Suprapubic skin (tissue), 4 donors: Measurements from ENCODE around the gene WDR4. TPM values are rescaled to one million over a fixed set of nuclear protein-coding genes. Genes with fewer than 3 reads are reported as not detected.
"Not testable (repeated sequence)": the region's sequence is repeated elsewhere in the genome, so short reads cannot be mapped to it uniquely, and the experiment has no call there.

Experiments
- DNase-seq, 2 donors: peaks; one replicate each; pipeline ENCODE4 v3.0.0-alpha.2; 2019; ENCODE audit warnings: low spot score in 2 of 2
- H3K27ac ChIP-seq: fragments of 200-600 bp; sonication (generic); one replicate; pipeline ENCODE4 v1.5.1; 2019
- H3K27me3 ChIP-seq: fragments of 200-600 bp; sonication (generic); one replicate; pipeline ENCODE4 v1.5.1; 2019
- H3K36me3 ChIP-seq: fragments of 200-600 bp; sonication (generic); one replicate; pipeline ENCODE4 v1.5.1; 2019
- H3K4me1 ChIP-seq: fragments of 200-600 bp; sonication (generic); one replicate; pipeline ENCODE4 v1.5.1; 2019
- H3K4me3 ChIP-seq: fragments of 200-600 bp; sonication (generic); one replicate; pipeline ENCODE4 v1.5.1; 2019; ENCODE audit warnings: mild to moderate bottlenecking
- H3K9me3 ChIP-seq: fragments of 200-600 bp; sonication (generic); one replicate; pipeline ENCODE4 v1.5.1; 2019
- EP300 ChIP-seq: sonication (generic); formaldehyde crosslinking; IDR thresholded peaks from one replicate; pipeline ENCODE4 v1.6.1; 2017; ENCODE audit warnings: antibody characterized with exemption
- POLR2A ChIP-seq, 2 donors: fragments of 450-650 bp; IDR thresholded peaks; one replicate each; pipeline ENCODE4 v1.6.1; 2017; ENCODE audit warnings: antibody characterized with exemption in 2 of 2, mild to moderate bottlenecking in 2 of 2, moderate library complexity in 2 of 2
- POLR2AphosphoS5 ChIP-seq, 3 donors: sonication (generic); formaldehyde crosslinking; IDR thresholded peaks; one replicate each; pipeline ENCODE4 v1.6.1; 2017; ENCODE audit warnings: antibody characterized with exemption in 3 of 3
- WGBS: methylation state at CpG from one replicate; pipeline ENCODE4 v1.1.5; 2018; 5-methylcytosine and 5-hydroxymethylcytosine counted together
- total RNA-seq, 4 donors: library from RNA; depleted of rRNA; stranded (reverse); fragments of >200 nt; gene quantifications; one replicate each; pipeline ENCODE4 v1.1.0, GENCODE V29; 2016
- TF ChIP-seq, protein P1 (sequence below), 2 donors: fragments of 200-600 bp in 1 of 2; fragments of 450-650 bp in 1 of 2; sonication (generic) in 1 of 2; IDR thresholded peaks; one replicate each; pipeline ENCODE4 v1.5.1; 2016 to 2019; ENCODE audit warnings: antibody characterized with exemption in 2 of 2, mild to moderate bottlenecking in 1 of 2, moderate library complexity in 1 of 2

The WDR4 gene, protein sequence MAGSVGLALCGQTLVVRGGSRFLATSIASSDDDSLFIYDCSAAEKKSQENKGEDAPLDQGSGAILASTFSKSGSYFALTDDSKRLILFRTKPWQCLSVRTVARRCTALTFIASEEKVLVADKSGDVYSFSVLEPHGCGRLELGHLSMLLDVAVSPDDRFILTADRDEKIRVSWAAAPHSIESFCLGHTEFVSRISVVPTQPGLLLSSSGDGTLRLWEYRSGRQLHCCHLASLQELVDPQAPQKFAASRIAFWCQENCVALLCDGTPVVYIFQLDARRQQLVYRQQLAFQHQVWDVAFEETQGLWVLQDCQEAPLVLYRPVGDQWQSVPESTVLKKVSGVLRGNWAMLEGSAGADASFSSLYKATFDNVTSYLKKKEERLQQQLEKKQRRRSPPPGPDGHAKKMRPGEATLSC
- 10 to 100 TPM; 10.1 to 18.7 (median 14.1) TPM for total RNA-seq

DNA sequence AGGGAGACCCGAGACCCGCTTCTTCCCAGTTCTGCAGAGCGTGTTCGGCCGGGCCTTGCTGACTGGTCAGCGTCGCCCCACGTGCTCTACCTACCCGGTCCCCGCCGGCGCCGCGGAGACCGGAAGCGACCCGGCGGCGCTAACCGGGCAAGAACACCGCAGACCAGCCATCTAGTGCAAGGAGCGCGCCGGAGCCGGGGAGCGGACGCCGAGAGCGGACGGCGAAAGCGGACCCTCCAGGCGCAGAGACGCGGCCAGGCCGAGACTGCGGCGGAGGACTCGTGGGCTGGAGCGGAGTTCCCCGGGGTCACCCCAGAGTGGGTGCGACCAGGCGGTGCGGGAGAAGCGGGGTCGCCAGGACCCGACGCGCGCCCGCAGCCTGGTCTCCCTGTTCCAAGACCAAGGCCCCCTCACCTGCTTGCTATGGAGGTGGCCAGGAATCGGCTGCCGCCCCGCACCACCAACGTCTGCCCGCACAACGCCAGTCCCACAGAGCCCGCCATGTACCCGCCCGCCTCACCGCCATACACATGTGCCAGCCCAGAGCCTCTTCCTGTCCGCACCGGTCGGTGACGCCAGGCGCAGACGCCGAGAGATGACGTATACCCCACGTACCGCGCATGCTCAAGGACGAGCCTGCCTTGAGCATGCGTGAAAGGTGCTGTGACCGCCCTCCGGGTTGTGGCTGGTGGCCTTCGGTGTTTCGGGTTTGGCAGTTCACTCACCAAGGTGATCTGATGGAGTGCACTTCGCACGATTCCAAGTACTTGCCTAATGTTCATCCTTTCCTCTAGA is at the start of gene WDR4:
WDR4 (minus strand) TSS at position 547 of the 795 bp plus-strand sequence; CDS start at position 503, 44 bp downstream.
- Histone ChIP-seq H3K4me1 (peaks cover 23% of the 10 kb centered on the region), H3K9me3 (no peaks in the 10 kb centered on the region), H3K4me3 (peak within 1 kb of the TSS; percentile 88), H3K36me3 (peaks cover 16% of the 10 kb centered on the region), H3K27ac (peak within 1 kb of the TSS; percentile 93), H3K27me3 (no peaks in the 10 kb centered on the region)
- WGBS, result 0% methylated on average over 21 of the region's 80 CpGs
- DNase-seq, result peak; percentile 98
- TF ChIP-seq, protein P1, sequence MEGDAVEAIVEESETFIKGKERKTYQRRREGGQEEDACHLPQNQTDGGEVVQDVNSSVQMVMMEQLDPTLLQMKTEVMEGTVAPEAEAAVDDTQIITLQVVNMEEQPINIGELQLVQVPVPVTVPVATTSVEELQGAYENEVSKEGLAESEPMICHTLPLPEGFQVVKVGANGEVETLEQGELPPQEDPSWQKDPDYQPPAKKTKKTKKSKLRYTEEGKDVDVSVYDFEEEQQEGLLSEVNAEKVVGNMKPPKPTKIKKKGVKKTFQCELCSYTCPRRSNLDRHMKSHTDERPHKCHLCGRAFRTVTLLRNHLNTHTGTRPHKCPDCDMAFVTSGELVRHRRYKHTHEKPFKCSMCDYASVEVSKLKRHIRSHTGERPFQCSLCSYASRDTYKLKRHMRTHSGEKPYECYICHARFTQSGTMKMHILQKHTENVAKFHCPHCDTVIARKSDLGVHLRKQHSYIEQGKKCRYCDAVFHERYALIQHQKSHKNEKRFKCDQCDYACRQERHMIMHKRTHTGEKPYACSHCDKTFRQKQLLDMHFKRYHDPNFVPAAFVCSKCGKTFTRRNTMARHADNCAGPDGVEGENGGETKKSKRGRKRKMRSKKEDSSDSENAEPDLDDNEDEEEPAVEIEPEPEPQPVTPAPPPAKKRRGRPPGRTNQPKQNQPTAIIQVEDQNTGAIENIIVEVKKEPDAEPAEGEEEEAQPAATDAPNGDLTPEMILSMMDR (IDR thresholded peaks at IDR 0.05), result no peak
- TF ChIP-seq EP300 (no peak), POLR2AphosphoS5 (IDR thresholded peaks at IDR 0.05) (peak; percentile 4 to 89 (median 71)), POLR2A (IDR thresholded peaks at IDR 0.05) (peak in 1 of 2 donors; percentile 26)

DNA sequence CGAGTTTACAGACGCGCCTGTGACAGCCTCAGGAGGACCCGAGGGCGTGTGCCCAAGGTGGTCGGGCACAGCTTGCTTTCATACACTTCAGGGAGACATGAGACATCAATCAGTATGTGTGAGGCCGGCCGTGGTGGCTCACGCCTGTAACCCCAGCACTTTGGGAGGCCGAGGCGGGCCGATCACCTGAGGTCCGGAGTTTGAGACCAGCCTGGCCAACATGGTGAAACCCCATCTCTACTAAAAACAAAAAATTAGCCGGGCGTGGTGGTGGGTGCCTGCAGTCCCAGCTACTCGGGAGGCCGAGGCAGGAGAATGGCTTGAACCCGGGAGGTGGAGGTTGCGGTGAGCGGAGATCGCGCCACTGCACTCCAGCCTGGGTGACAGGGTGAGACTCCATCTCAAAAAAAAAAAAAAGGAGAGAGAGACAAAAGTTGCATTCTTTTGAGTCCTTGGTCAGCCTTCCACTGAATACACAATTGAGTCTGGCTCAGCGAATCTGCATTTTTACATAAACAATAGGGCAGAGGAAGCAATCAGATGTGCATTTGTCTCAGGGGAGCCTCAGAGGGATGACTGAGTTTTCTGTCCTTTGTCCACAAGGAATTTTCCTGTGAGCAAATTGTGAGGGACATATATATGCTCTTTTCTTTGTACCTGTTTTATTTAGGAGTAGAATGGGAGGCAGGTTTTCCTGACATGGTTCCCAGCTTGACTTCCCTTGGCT is 48.3 kb upstream of the WDR4 start:
- WGBS, result 92% methylated on average over 22 of the region's 23 CpGs
- H3K4me3 ChIP-seq, H3K9me3 ChIP-seq, H3K27me3 ChIP-seq, H3K27ac ChIP-seq, H3K36me3 ChIP-seq: not testable (repeated sequence)
- DNase-seq, result peak in 1 of 2 donors; percentile 31
- H3K4me1 ChIP-seq, result peaks cover 14% of the 10 kb centered on the region

DNA sequence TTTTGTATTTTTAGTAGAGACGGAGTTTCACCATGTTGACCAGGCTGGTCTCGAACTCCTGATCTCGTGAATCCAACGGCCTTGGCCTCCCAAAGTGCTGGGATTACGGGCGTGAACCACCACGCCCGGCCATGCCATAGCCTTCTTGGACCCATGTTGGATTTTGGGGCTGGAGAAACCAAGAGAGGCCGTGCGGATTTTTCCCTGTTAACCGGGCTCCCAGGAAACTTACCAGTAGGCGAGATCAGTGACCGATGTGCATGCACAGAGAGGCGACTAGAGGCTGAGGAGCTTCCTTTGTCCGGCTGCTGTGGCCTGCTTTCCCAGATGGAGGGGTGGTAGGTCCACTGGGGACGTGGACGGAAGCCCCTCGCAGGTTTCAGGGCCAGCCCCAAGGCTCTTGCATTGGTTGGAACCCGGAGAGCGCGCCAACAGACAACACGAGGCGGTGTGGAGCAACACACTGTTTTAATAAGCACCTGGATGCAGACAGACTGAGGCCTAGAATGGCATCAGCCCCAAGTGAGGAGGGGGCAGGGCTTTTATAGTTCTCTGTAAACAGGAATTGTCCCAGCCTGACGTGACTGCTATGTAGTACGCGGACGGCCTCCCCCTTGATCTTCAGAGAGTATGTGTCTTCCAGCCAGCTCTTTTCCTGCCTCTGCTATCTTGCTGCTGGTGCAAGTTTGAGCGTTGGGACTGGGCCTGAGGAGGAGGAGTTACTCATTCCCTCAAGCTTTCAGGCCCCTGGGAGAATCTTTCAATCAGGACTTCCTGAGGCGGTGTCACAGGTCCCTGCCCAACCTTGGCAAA is 46.0 kb upstream of the WDR4 start, which contains the start of gene ERVH48-1:
ERVH48-1 (minus strand) TSS at position 517 of the 813 bp plus-strand sequence. CDS start 6,624 bp downstream, outside the sequence.
- WGBS, result 91% methylated on average over 26 of the region's 29 CpGs
- TF ChIP-seq EP300, result no peak
- TF ChIP-seq, protein P1 (IDR thresholded peaks at IDR 0.05), result no peak
- TF ChIP-seq POLR2AphosphoS5 (IDR thresholded peaks at IDR 0.05), result no peak
- no peak for TF ChIP-seq POLR2A (IDR thresholded peaks at IDR 0.05)
- peaks cover 10% of the 10 kb centered on the region for H3K4me1 ChIP-seq
- no peak within 1 kb of the TSS for H3K4me3 ChIP-seq
- H3K27me3 ChIP-seq, result no peaks in the 10 kb centered on the region
- no peak for DNase-seq
- no peak within 1 kb of the TSS for H3K27ac ChIP-seq
- H3K9me3 ChIP-seq, result no peaks in the 10 kb centered on the region
- no peaks in the 10 kb centered on the region for H3K36me3 ChIP-seq

DNA sequence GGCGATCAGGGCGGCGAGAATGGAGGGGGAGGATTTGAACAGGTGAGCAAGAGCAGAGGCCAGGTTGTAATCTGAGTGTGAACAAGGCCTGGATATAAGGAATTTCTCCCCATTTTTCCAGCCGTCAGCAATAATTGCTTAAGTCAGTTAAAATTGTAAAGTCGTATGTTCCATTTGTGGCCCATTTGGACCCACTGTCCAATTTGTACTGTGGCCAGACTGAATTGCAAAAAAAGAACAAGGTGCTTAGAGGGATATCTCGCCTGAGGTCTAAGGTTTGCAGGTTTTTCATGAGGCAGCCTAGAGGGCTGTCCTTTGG is 45.1 kb upstream of the WDR4 start:
- Histone ChIP-seq H3K4me1 (peaks cover 10% of the 10 kb centered on the region), H3K27me3 (no peaks in the 10 kb centered on the region), H3K27ac (no peak overlapping the region), H3K4me3 (no peak overlapping the region), H3K9me3 (no peaks in the 10 kb centered on the region), H3K36me3 (no peaks in the 10 kb centered on the region)
- WGBS, result 90% methylated on average over 6 of the region's 6 CpGs
- DNase-seq, result no peak
- TF ChIP-seq, protein P1 (IDR thresholded peaks at IDR 0.05), result no peak
- TF ChIP-seq POLR2A (IDR thresholded peaks at IDR 0.05) (no peak), POLR2AphosphoS5 (IDR thresholded peaks at IDR 0.05) (no peak), EP300 (no peak)
